SU-DHL-6 (cell line): ENCODE data around the gene IL10.

Source experiments
- H2AFZ ChIP-seq: fragments of 200-600 bp; sonication (generic); 2 replicates; pipeline ENCODE4 v1.6.1; 2014; ENCODE audit warnings: low read depth, mild to moderate bottlenecking, moderate library complexity, mixed read lengths, antibody characterized with exemption, low read length; ENCODE audit not compliant: severe bottlenecking
- H3F3A ChIP-seq: fragments of 200-600 bp; shearing (Covaris generic); 2 replicates; pipeline ENCODE4 v1.6.0; 2016; ENCODE audit warnings: antibody characterized with exemption, mild to moderate bottlenecking; ENCODE audit not compliant: insufficient read depth
- H3K27ac ChIP-seq: fragments of 200-600 bp; sonication (generic); 2 replicates; pipeline ENCODE4 v1.5.1; 2016; ENCODE audit warnings: low read depth, mild to moderate bottlenecking, low read length, moderate library complexity, mixed read lengths
- H3K27me3 ChIP-seq: fragments of 200-600 bp; sonication (generic), shearing (Covaris generic); 2 replicates; pipeline ENCODE4 v1.6.0; 2014; ENCODE audit warnings: mild to moderate bottlenecking, low read length
- H3K36me3 ChIP-seq: fragments of 200-600 bp; sonication (generic); 2 replicates; pipeline ENCODE4 v1.6.1; 2014; ENCODE audit warnings: mild to moderate bottlenecking, low read length, mixed read lengths
- H3K4me2 ChIP-seq: fragments of 300-600, 200-600 bp; shearing (Covaris generic), sonication (generic); 2 replicates; pipeline ENCODE4 v1.6.0; 2014; ENCODE audit warnings: low read length, low read depth, mild to moderate bottlenecking; ENCODE audit not compliant: poor library complexity, severe bottlenecking
- H3K4me3 ChIP-seq: fragments of 200-600 bp; sonication (generic); 2 replicates; pipeline ENCODE4 v1.5.1; 2014; ENCODE audit warnings: antibody characterized with exemption, low read length, mild to moderate bottlenecking, mixed read lengths; ENCODE audit not compliant: insufficient read depth, poor library complexity, severe bottlenecking
- H3K79me2 ChIP-seq: fragments of 200-600 bp; sonication (generic); 2 replicates; pipeline ENCODE4 v1.6.1; 2014; ENCODE audit warnings: mild to moderate bottlenecking, low read length, moderate library complexity; ENCODE audit not compliant: insufficient read depth
- H3K9ac ChIP-seq: fragments of 200-600 bp; sonication (generic); 2 replicates; pipeline ENCODE4 v1.7.0; 2014; ENCODE audit warnings: mild to moderate bottlenecking, low read length
- H3K9me2 ChIP-seq: fragments of 200-600 bp; sonication (generic); replicated peaks from 2 replicates; pipeline ENCODE4 v1.6.1; 2014; ENCODE audit warnings: low read length; ENCODE audit not compliant: insufficient read depth
- H3K9me3 ChIP-seq: fragments of 200-600 bp; sonication (generic); 2 replicates; pipeline ENCODE4 v1.6.1; 2014; ENCODE audit warnings: low read length, mixed read lengths; ENCODE audit not compliant: insufficient read depth
- H4K20me1 ChIP-seq: fragments of 200-600 bp; sonication (generic); 2 replicates; pipeline ENCODE4 v1.6.1; 2014; ENCODE audit warnings: low read depth, mild to moderate bottlenecking, antibody characterized with exemption, low read length, moderate library complexity, mixed read lengths
- CTCF ChIP-seq: fragments of 200-600 bp; sonication (generic); IDR thresholded peaks from one replicate; pipeline ENCODE4 v1.5.1; 2017; ENCODE audit warnings: antibody characterized with exemption, mild to moderate bottlenecking, low read length, moderate library complexity; ENCODE audit not compliant: insufficient read depth, poor library complexity, severe bottlenecking
- EZH2phosphoT487 ChIP-seq: fragments of 200-600 bp; sonication (generic), shearing (Covaris generic); conservative IDR thresholded peaks from 2 replicates; pipeline ENCODE4 v1.6.1; 2018; ENCODE audit warnings: mild to moderate bottlenecking, antibody characterized with exemption, low read length, moderate library complexity, mixed read lengths

The IL10 gene

DNA sequence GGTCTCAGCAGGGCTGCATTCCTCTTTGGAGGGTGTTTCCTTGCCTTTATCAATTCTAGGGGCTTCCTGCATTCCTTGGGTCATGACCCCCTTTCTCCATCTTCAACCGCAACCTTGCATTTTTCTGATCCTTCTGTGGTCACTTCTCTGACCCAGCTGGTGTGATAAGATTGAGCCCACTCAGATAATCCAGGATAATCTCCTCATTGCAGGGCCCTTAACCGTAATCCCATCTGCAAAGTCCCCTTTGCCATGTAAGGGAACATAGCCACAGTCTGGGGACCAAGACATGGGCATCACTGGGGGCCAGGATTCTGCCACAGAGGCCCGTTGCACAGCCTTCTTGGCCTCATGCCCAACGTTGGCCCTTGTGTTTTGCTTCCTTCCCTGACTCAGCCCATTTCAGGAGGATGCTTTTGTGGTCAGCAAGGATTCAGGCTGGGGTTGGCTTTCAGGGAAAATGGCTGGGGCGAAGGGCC, 36.7 kb downstream of the IL10 start:
- no peaks in the 10 kb centered on the region for H3K36me3 ChIP-seq
- no peak overlapping the region for H3K9ac ChIP-seq
- H4K20me1 ChIP-seq, result no peaks in the 10 kb centered on the region
- no peak overlapping the region for H3K4me2 ChIP-seq
- peaks cover 5% of the 10 kb centered on the region; the same call in 1 of the 2 replicates for H3F3A ChIP-seq
- H3K27ac ChIP-seq, result no peak overlapping the region
- H2AFZ ChIP-seq, result no peak overlapping the region
- no peaks in the 10 kb centered on the region for H3K9me2 ChIP-seq
- no peak for TF ChIP-seq CTCF
- TF ChIP-seq EZH2phosphoT487, result no peak
- H3K9me3 ChIP-seq, result no peaks in the 10 kb centered on the region
- no peaks in the 10 kb centered on the region for H3K79me2 ChIP-seq
- no peak overlapping the region for H3K4me3 ChIP-seq
- H3K27me3 ChIP-seq, result no peaks in the 10 kb centered on the region

DNA sequence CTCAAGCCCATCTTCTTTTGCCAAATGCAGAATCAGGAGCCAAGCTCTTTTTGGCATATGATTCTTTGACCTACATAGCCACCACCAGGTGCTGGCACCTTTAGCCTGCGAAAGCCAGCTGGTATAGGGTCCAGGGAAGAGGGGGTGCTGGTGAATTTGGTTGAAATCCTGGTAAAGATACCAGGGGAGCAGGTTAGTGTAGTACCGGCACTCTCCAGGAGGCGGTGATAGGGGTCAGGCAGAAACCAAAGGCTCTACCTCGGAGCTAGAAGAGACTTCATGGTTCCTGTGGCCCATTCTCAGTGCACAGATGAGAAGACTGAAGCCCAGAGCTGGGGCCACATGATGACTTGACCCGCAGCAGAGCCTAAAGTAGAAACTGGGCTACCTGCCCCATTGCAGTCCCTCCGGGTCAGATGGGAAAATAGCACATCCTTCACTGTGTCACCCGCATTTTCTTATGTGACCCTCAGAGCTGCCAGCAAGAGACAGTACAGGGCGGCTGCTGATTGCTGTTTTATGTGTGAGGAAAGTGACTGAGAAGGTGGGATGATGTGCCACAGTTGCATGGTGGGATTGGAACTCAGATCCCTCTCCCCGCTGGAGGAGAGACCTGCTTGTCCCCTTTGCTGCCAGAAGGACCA, 37.7 kb downstream of the IL10 start:
- H3F3A ChIP-seq, result no peaks in the 10 kb centered on the region
- H4K20me1 ChIP-seq, result no peaks in the 10 kb centered on the region
- no peak overlapping the region for H3K4me3 ChIP-seq
- H3K9ac ChIP-seq, result no peak overlapping the region
- no peaks in the 10 kb centered on the region for H3K79me2 ChIP-seq
- H3K9me2 ChIP-seq, result no peaks in the 10 kb centered on the region
- H3K27ac ChIP-seq, result no peak overlapping the region
- no peak overlapping the region for H2AFZ ChIP-seq
- H3K9me3 ChIP-seq, result no peaks in the 10 kb centered on the region
- no peak overlapping the region for H3K4me2 ChIP-seq
- no peak for TF ChIP-seq EZH2phosphoT487
- peak; percentile 59 for TF ChIP-seq CTCF
- H3K36me3 ChIP-seq, result no peaks in the 10 kb centered on the region
- no peaks in the 10 kb centered on the region for H3K27me3 ChIP-seq

- Histone ChIP-seq H3K36me3 (no peaks in the 10 kb centered on the region), H3K9me2 (no peaks in the 10 kb centered on the region), H3K4me2 (no peak overlapping the region)
Measured at GRCh38 chr1:206732992-206733391, 39.3 kb downstream of the IL10 start.

More at GRCh38 chr1:206732992-206733391, 39.3 kb downstream of the IL10 start:
- H2AFZ ChIP-seq, result no peak overlapping the region
- H3K27me3 ChIP-seq, result no peaks in the 10 kb centered on the region
- no peaks in the 10 kb centered on the region for H3F3A ChIP-seq
- no peaks in the 10 kb centered on the region for H3K79me2 ChIP-seq
- no peak overlapping the region for H3K4me3 ChIP-seq
- H3K9me3 ChIP-seq, result no peaks in the 10 kb centered on the region
- no peak overlapping the region for H3K27ac ChIP-seq
- H3K9ac ChIP-seq, result no peak overlapping the region
- TF ChIP-seq EZH2phosphoT487, result no peak
- no peak for TF ChIP-seq CTCF
- no peaks in the 10 kb centered on the region for H4K20me1 ChIP-seq
